AML-193 (cell line): ENCODE data around the gene CARHSP1.
"Not testable (repeated sequence)": the region's sequence is repeated elsewhere in the genome, so short reads cannot be mapped to it uniquely, and the experiment has no call there.

ENCODE experiments used
- DNase-seq, 2 experiments: peaks; one replicate each; lab custom pipeline; 2025; lab: John Stamatoyannopoulos, UW

Gene CARHSP1

DNA sequence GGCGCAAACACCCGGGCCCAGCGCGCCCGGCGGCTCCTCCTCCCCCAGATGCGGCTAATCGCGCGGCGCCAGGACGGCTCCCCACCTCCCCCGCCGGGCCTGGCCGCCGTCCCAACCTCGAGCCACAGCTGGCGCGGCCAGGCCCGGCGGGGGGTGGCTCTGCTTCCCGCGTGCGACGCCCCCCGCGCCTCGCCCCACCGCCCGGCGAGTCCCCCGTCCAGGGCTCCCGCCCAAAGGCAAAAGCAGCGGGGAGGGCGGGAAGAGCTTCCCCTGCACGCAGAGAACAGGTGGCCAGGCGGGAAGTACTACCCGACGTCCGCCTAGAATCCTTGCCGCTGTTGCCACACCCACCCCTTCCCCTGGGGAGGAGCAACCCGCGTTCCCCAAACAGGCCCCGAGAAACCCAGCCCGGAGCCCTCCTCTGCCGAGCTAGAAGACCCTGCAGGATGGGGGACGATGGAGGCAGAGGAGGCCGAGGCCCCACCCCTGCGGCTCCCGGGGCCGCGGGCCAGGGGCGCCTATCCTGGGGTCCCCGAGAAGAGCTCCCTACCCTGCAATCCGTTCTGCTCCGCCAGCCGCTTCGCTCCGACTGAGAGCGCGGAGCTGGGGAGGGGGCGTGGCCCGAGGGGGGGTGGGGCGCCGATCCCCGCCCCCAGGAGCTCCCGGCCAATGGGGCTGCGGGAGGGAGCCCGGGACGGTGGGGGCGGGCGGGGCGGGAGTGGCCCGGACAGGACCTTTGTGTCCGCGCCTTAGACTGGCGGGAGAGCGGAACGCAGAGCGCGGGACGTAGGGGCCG is at the start of gene CARHSP1:
CARHSP1 (minus strand) TSS at position 591 of the 796 bp plus-strand sequence. CDS start 9,678 bp downstream, outside the sequence.
- peak; percentile 76 to 95 for DNase-seq

DNA sequence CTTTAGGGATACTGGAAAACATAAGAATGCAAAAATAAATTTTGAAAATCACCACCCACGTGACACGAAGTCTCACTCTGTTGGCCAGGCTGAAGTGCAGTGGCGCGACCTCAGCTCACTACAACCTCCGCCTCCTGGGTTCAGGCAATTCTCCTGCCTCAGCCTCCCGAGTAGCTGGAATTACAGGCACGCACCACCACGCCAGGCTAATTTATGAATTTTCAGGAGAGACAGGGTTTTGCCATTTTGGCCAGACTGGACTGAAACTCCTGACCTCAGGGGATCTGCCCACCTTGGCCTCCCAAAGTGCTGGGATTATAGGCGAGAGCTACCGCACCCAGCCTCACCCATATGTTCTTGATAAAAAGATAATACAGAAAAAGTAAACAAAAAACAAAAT is 48.5 kb upstream of the CARHSP1 start:
- DNase-seq: not testable (repeated sequence)

DNA sequence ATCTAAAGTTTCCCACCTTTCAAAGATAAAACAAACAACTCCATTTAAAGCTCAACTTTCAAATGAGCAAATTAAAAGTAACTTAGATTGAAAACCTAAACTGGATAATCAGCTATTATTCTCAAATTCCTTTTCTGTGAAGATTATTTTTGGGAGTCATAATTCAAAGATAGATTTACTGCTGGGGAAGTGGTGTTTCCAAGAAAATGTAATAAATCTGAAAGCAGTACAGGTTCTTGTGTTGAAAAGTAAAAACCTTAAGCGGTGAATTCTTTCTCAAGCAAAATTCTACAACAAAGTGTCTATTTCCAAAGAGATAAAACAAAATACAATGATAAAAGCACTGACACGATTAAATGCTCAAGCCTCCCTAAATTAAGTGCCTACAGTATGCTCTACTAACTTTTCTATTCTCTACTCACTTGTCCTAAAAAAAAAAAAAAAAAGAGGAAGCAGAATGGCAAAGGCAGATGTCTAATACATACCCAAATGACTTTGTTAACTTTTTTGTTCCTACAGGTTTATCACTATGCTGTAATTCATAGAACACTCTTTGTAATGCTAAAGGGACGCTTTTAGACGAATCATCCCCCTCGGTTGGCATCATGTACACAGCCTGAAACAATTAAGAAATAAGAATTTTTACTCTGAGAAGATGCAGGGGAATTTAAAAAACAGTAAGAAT is 47.9 kb upstream of the CARHSP1 start:
- no peak for DNase-seq

DNA sequence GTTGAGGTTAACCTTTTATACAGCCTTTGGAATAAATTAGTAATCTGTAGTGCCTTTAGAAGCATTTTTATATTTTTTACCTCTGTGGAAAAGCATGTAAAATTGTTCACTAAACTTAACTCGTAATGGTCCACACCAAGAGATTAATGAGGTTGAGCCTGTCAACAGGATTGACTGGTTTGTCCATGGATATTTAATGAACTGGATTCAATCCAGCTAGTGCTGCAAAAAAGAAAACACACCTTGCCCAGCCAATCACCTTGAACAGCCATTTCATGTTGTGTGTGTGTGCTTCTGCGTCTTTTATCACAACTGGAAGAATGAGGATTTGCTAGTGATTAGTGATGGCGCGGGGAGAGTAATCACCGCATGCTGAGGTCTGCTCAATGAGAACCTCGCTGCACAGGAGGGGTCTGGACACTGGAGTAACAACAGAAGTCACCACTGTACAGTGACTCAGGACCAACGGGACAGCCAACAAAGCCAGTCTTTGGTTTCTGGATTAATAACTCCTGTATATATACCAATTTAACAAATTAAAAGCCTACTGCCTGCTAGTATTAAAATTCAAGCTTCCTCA is 47.0 kb upstream of the CARHSP1 start:
- DNase-seq: no peak

DNA sequence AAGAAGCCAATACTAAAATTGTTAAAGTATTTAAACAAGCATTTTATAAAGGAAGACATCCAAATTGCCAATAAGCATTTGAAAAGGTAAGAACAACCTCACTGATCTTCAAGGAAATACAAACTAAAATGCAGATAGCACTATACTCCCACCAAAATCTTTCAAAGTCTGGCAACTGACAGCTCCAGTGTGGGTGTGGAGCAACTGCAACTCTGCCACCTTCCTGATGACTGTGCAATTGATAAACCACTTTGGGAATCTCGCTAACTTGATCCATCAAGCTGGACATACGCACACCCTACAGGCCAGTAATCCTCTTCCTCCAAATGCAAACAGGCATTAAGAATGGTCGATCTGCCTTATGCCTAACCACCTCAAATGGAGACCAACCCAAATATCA is 45.3 kb upstream of the CARHSP1 start:
- DNase-seq: no peak

DNA sequence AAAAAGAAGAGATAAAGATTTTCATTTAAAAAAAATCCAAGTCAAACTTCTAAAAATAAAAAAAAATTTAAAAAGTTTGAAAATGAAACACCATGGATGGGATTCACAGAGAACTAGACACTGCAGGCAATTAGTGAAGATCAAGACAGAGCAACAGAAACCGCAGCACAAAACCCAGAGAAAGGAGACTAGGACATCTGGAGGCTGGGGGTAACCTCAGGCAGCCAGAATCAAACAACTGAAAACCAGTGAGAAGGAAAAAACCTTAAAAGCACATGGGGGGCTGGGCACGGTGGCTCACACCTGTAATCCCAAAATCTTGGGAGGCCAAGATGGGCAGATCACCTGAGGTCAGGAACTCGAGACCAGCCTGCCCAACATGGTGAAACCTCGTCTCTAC is 44.0 kb upstream of the CARHSP1 start:
- no peak for DNase-seq

DNA sequence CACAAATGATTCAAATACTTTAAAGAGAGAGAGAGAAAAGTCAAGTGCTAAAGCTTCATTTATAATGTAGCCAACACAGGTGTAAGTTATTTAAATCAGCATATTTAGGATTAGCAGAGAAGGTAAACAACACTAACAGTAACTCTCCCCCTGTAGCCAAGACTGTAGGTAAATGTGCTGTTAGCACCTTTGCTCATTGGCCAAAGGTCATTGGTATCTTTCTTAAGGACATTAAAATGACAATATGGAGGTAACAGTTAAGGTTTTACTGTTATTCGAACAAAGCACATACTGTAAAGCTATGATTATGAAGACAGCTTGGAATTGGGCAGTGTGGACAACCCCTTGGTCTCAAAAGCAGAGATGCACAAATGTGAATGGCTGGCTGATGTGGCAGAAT is 42.0 kb upstream of the CARHSP1 start:
- no peak for DNase-seq

DNA sequence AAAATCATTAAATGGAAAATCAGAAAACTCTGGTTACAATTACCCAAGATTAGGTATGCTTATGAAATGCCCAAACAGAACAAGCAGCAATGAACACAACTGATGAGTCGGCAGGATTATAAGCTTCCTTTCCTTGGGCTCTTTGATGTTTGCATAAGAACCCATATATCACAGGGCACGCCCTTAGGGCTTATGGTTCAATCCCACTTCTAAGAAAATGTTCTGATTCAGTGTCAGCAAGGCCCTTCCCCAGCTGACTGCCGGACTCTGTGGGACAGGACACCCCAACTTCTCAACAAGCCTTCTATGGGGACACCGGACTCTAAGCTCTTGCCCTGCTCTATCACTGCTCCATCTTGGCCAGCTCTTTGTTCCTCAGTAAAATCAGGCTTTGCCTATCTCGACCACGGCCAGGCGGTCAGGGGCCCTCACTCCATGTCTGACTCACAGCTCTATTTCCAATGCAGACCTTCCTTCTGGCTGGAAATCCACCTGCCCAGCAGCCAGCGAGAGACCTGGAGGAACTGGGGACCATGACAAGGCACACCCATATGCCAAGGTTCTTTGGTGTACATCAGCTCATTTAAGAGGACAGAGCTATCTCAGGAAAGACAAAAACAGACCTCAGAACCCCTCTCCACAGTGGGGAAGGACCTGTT is 40.1 kb upstream of the CARHSP1 start:
- peak; percentile 8 to 40 for DNase-seq

DNA sequence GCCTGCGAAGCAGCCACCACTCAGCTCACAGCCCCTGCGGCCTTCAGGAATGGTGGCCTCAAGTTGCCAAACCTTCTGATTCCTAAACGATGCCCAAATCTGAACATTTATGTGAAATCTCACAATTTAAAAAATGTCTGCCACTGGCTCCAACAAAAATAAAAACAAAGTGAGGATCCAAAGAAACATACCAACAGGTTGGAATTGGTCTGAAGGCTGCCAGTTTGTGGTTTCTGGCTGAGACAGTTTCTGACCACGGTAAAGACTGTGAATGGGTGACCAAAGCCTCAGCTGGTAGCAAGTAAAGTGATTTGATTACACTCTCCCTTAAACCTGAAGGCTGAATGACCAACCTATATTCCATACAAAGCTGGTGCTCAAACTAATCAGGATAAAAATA is 38.3 kb upstream of the CARHSP1 start:
- DNase-seq: no peak

DNA sequence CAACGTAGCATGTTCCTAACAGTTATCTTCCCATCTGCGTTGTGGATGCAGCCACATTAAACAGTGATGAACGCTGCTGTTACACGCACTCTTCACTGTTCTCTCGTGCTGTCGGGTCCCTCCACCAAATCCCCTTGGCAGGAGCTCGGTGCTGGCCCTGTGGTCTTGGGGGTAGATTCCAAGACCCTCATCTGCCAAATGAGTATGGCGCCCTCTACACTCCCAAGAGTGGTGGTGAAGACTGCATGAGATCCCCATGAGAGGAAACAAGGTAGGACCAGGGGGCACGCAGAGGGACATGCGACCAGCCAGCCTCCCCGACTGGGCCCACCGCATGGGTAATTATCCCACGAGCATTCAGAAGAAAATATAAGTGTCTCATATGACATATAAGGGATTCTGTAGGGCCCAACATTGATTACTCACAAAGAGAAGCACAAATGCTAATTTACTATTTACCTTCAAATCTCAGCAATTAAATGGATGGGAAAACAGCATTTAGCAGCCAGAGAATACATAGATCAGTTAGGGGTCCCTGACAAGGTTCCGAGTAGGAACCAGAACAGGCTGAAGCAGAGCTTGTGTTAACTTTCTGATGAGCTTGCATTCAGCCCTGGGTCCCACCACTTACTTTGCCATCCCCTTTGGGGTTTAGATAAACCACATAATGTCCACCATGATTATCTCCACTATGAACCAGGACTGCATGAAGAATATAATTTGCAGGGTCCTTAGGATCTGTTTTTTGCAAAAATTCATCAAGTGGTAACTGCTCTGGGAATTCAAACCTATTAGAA is 37.2 kb upstream of the CARHSP1 start:
- no peak for DNase-seq

DNA sequence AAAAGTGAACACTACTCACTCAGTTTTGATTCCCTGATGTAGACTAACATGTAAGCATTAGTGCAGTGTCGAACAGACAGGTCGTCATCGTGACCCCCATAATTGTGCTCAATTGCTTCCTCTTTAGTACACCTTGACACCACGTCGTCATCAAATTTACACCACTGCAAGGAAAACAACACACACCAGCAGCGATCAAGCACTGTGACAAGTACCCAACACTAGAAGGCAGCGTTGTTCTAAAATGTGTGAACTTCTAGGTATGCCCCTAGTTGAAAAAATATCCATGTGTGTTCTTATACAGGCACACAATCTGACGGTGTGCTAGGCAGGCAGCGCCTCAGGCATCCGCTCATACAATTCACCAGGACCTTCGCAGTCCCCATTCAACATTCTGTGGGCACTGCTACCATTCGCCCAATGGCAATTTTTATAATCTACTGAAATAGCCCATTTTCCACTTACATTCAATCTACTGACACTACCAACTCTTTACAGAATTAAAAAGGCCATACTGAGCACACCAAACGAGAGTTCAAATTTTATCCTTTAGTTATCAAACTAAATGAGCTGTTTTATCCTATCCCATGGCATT is 36.5 kb upstream of the CARHSP1 start:
- peak; percentile 28 to 51 for DNase-seq

DNA sequence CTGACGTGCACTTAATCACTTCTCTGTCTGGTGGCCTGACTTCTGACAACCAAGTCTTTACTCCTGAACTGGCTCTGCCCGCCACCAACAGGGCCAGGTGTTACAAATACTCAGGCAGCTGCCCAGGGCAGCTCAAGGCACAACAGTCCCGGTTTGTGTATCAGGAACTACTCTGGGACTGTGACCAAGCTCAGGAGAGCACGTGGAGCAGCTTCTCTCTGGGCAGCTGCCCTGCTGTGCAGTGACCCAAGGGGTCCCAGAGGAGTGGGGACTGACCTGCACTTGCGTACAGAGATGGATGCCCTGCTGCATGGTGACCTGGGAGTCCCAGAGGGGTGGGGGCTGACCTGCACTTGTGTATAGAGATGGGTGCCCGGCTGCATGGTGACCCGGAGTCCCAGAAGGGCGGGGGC is 35.2 kb upstream of the CARHSP1 start:
- DNase-seq: no peak

DNA sequence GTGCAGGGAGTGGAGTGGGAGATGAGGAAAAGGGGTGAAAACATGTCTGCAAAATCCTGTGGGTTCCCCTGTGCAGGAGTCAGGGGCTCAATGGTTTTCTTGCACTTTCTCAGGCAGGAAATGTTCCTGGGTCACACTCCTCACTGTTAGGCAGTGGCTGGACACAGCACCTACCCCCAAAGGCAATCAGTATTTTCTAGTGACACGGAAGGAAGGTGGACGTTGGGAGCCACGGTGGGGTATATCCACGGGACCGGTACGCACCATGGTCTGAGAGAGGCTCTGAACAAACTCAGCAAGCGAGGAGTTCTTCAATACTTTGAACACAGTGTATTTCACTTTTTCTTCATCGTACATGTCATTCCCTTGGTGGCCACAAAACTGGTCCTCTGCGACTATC is 34.2 kb upstream of the CARHSP1 start:
- no peak for DNase-seq

DNA sequence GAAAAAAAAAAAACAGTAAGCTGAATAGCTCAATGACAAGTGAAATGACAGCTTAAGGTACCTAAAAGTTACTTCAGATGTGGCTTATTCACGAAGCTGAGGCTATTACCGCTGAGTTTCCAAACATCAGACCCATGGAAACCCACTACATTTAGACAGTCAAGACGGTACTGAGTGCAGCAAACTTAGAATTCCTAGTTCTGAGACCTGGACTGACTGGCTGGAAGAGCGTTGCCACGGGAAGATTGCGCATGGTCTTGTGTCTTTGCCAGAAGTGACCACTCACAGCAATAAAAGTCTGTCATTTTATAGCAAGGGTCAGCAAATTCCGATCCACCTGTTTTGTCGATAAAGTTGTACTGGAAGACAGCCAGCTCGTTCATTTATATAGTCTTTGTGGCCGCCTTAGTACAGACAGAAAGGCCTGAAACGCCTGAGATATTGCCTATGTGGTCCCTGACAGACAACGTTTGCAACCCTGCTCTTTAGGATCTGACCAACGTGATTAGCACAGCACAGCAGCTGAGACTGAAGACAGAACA is 32.6 kb upstream of the CARHSP1 start:
- no peak for DNase-seq

DNA sequence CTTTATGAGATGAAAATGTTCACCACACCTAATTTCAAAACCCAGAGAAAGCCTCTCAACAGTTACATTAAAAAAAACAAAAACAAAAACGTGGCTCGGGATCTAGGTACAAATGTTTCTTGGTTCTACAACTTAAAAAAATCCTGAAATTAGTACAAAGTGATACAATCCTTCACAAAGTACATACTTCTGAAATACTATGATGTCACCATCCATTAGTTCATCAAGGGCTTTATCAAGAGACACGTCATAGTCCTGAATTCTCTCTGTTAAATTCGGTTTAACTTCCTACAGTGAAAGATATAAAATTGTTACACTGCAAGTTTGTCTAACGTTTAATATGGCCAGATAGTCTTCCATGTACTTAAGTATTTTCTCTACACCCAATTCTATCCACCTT is 31.5 kb upstream of the CARHSP1 start:
- no peak for DNase-seq

DNA sequence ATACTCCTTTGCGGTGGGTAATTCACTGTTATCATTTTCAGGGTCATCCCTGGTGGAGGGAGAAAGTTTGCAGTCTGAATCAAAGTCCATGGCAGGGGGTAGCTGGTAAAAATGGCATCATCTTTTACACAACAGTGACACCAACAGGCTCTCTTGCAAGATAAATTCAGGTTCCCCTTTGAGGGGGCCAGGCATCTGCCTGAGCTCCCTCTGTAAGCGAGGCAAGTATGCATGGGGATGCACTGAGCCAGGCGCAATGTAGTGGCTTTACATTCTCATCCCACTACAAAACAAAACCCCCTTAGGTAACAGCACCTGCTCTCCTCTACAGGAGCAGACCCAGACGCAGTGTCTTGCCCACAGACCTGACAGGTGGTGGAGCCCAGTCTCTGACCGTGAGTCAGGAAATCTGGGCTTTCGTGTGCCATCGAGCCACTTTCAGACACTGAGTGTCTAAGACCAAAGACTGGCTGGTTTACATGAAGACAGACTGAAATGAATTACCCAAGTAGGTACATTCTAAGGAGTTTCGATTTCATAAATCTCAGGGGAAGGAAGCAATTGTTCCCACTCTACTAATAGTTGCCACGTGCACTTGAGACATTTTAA is 31.0 kb upstream of the CARHSP1 start:
- no peak for DNase-seq

DNA sequence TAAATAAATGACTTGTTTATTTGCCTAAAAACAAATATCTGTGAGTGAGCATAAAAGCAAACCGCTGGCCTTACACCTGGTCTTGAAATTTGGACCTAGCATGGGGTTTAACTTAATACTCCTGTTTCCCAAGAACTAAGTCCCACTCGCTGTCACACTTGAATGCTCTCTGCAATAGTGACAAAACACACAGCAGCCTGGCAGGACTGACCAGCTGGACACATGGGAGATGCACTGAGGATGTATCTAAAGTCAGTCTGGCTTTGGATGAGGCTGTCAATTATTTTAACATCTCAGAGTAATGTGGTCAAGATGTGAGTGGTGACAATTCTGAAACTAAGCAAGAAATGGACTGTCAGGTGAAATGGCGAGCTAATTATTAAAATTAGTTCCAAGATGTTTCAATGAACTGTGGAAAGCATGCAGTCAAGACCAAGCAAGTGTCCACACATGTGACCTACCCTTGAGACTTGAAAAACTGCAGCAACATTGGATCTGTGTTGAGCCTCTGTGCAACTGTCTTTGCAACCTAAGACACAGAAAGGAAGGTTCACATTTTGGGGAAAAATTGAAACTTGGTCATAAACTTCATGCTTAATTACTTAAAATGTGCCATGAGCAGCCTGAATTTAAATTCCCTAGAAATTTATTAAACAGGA is 30.0 kb upstream of the CARHSP1 start:
- no peak for DNase-seq

DNA sequence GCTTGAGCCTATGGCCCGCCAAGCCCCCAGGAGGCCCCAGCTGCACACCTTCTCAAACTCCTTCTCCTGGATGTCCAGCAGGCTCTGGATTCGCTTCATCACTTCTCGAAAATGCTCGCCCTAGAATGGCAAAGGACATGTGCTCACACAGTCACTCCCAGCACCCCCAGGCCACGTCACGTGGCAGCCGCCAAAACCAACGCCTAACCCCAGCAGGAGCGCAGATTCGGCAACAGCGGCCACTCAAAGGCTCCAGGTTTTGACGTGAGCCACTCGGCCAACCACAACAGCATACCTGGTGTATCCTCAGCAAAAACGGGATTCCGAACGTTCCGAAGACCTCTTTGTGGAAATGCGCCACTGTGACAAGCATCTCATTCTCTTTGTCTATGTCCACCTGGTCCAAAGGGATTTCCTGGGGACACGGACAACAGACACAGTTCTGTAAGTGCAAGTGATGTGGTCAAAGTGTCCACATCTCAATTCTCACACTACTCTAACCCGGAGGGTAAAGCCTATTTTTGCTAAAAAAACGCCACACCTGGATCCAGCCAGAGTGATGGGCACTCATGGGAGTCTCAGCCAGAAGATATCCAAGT is 26.0 kb upstream of the CARHSP1 start:
- DNase-seq: no peak

DNA sequence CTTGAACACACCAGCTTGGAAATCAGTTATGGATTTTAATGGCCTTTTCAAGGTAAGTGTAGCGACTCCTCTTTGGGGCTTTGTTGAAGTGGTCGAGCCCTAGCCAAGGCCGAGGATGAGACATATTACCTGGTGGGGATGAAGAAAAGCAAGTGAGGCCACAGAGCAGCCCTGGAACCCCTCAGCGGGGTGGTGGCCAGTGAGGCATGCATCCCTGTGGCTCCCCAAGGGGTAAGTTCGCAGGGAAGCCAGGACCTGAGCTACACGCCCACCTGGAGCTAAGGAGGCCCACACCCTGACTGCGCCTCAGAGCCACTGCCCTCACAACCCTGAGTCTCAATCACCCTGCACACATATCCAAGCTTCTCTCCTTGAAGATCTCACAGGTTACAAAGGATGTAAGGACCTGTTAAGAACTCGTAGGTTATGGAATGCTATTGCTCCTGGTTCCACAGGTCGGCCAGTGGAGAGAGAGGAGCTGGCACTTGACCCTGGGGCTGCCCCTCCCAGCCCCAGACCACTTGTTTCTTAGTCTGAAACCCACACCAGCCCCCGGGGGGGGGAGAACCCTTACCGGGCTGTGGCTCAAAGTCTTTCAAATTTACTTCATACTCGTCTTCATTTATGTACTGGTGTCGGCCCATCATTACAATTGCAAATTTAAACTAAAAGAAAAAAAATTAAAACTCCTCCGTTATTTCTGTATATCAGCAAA is 25.3 kb upstream of the CARHSP1 start:
- no peak for DNase-seq
